HG02884 (cell line): Measurements from ENCODE around the gene METTL14.

Source experiments
- ATAC-seq: cut with Tn5 transposase; IDR thresholded peaks from one replicate; pipeline ENCODE4 v1.9.1; 2021; ENCODE audit warnings: mild to moderate bottlenecking, moderate library complexity; ENCODE audit not compliant: unreplicated experiment

Gene METTL14

GRCh38 chr4:118732591-118733330 lies 47.6 kb downstream of the METTL14 start:
- ATAC-seq, result no peak

- ATAC-seq, result no peak
Measured at GRCh38 chr4:118734491-118735205, 49.5 kb downstream of the METTL14 start.

GRCh38 chr4:118736900-118737299 lies 51.7 kb downstream of the METTL14 start:
- no peak for ATAC-seq

- ATAC-seq, result no peak
Measured at GRCh38 chr4:118738090-118738489, 52.9 kb downstream of the METTL14 start.

- no peak for ATAC-seq
Measured at GRCh38 chr4:118739022-118739713, 54.0 kb downstream of the METTL14 start.

- no peak for ATAC-seq
Measured at GRCh38 chr4:118740869-118741268, 55.7 kb downstream of the METTL14 start.

- no peak for ATAC-seq
Measured at GRCh38 chr4:118741301-118741855, 56.2 kb downstream of the METTL14 start.

GRCh38 chr4:118742050-118742449 lies 56.9 kb downstream of the METTL14 start:
- ATAC-seq, result no peak

GRCh38 chr4:118743867-118744266 lies 58.7 kb downstream of the METTL14 start:
- no peak for ATAC-seq

GRCh38 chr4:118745357-118745756 lies 60.2 kb downstream of the METTL14 start:
- ATAC-seq, result no peak

GRCh38 chr4:118746251-118746919 lies 61.2 kb downstream of the METTL14 start:
- ATAC-seq, result no peak

- ATAC-seq, result no peak
Measured at GRCh38 chr4:118749347-118749988, 64.3 kb downstream of the METTL14 start.

- no peak for ATAC-seq
Measured at GRCh38 chr4:118751629-118752323, 66.6 kb downstream of the METTL14 start.

- no peak for ATAC-seq
Measured at GRCh38 chr4:118752551-118752950, 67.4 kb downstream of the METTL14 start.

GRCh38 chr4:118753096-118753495 lies 67.9 kb downstream of the METTL14 start:
- ATAC-seq, result no peak

- ATAC-seq, result no peak
Measured at GRCh38 chr4:118753685-118754084, 68.5 kb downstream of the METTL14 start.

GRCh38 chr4:118754890-118755289 lies 69.7 kb downstream of the METTL14 start:
- no peak for ATAC-seq

- ATAC-seq, result no peak
Measured at GRCh38 chr4:118755438-118756226, 70.4 kb downstream of the METTL14 start.

- no peak for ATAC-seq
Measured at GRCh38 chr4:118756429-118756828, 71.2 kb downstream of the METTL14 start.
